ENCODE data around the gene EFCAB14.
"Not testable (repeated sequence)": the region's sequence is repeated elsewhere in the genome, so short reads cannot be mapped to it uniquely, and the experiment has no call there.

Gene EFCAB14

GRCh38 chr1:46721686-46722205, 2.8 kb upstream of the EFCAB14 start:
- DNase-seq = no peak

DNA sequence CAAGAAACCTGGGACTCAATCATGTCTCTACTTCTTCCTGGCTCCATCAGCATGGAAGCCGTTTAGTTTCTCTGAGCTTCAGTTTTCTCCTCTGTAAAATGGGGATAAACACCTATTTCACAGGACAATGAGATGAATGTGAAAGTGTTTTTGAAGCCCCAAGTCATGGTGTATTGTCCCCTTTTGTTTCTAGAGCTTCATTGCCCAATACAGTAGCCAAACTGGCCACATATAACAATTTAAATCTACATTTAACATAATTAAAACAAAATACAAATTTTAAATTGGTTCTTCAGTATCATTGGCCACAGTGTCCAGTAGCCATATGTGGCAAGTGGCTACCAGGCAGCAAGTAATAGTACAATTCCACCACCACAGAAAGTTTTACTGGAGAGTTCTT, 2.3 kb upstream of the EFCAB14 start:
- no peak for DNase-seq

DNA sequence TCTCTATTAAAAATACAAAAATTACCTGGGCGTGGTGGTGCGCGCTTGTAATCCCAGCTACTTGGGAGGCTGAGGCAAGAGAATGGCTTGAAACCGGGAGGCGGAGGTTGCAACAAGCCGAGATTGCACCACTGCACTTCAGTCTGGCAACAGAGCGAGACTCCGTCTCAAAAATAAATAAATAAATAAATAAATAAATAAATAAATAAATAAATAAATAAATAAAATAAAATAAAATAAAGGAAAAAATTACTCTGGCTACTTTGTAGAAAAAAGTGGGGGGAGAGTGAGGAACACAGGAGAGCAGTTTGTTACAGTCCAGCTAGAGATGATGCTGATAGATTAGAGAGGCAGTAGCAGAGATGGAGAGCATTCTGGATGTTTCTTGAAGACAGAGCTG, 1.4 kb upstream of the EFCAB14 start:
- DNase-seq = not testable (repeated sequence)

GRCh38 chr1:46719689-46720088, 775 bp upstream of the EFCAB14 start:
- no peak for DNase-seq

- DNase-seq = no peak
Measured at GRCh38 chr1:46718340-46718726, 581 bp downstream of the EFCAB14 start.

GRCh38 chr1:46717654-46718053, 1.3 kb downstream of the EFCAB14 start:
- DNase-seq = no peak

- no peak for DNase-seq
Measured at GRCh38 chr1:46714976-46715375, 3.9 kb downstream of the EFCAB14 start.

DNA sequence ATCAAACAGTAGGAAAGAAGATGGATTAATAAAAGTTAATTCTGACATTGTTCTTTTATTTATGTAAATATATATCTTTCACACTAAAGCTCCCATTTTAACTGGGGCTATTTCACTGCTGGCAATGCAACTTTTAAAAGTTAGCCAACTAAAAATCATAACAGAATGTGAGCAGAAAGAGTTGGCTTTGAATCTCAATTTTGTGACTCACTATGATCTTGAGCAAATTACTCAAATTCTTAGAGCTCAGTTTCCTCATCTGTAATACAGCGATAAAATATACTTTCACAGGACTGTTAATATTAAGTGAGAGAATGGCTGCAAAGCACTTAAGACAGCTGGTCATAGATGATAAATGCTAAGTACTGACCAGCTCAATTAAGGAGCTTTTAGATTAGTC, 10.8 kb downstream of the EFCAB14 start:
- DNase-seq = no peak

GRCh38 chr1:46705408-46705807, 13.5 kb downstream of the EFCAB14 start:
- no peak for DNase-seq

GRCh38 chr1:46703927-46704641, 14.8 kb downstream of the EFCAB14 start:
- DNase-seq = no peak

DNA sequence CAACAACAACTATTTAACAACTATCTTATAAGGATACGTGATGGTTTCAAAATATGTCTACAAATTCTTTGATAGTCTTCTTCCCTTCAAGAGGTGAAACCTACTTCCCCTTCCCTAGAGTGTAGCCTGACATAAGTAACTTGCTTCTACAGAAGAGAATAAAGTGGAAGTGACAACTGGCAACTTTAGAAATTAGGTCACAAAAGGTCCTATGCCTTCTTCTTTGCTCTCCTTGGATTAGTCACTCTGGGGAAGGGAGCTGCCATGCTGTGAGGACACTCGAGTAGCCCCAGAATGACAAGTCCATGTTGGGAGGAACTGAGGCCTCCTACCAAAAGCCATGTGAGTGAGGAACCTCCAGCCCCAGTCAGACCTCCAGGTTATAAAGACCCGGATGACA, 19.2 kb downstream of the EFCAB14 start:
- DNase-seq = no peak

GRCh38 chr1:46697053-46697452, 21.9 kb downstream of the EFCAB14 start:
- DNase-seq = peak; percentile 44

GRCh38 chr1:46694676-46695075, 24.2 kb downstream of the EFCAB14 start:
- DNase-seq = not testable (repeated sequence)

- no peak for DNase-seq
Measured at GRCh38 chr1:46692811-46693770, 25.8 kb downstream of the EFCAB14 start.

DNA sequence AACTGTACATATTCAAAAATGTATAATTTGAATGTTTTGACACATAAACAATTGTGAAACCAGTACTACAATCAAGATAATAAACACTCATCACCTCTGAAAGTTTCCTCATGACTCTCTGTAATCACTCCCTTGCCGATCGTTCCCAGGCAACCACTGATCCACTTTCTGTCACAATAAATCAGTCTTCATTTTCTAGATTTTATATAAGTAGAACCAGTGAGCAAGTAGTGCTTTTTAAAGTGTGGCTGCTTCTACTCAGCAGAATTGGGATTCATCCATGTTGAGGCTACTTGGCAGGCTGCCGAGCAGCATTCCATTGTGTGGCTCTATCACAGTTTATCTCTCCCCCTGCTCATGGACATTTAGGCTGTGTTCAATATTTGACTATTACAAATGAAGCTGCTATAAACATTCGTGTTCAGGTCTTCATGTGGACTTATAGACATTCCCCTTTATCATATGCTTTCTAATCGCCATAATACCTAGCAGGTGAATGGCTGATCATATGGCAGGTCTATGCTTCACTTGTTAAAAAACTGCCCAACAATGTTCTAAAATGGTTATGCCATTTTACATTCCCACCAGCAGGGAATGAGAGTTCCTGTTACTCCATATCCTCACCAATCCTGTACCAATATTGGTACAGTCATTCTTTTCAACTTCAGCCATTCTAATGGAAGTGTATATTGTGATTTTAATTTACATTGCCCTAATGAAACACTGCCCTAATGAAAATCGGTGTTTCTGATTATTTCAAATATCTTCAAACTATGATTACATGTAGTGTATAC, 26.7 kb downstream of the EFCAB14 start:
- peak; percentile 36 for DNase-seq

DNA sequence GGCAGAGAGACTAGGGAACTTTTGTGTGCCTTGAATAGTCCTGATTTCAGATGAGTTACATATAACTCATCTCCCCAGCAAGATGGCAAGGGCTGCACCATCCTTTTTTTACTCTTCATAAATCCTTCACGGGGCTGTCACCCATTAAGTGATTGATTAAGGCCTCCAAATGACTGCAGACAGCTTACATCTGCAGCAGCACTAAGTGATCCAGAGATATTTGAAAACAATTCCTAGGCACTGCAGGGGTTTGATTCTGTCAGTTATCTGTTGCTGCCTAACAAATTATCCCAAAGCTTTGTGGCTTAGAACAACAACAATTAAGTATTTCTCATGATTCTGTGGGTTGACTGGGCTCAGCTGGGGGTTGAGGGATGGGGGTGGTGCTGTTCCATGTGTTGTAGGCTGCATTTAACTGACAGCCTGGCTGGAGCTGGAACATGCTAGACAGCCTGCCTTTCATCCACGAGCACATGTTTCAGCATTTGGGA, 27.9 kb downstream of the EFCAB14 start:
- DNase-seq = peak; percentile 84

DNA sequence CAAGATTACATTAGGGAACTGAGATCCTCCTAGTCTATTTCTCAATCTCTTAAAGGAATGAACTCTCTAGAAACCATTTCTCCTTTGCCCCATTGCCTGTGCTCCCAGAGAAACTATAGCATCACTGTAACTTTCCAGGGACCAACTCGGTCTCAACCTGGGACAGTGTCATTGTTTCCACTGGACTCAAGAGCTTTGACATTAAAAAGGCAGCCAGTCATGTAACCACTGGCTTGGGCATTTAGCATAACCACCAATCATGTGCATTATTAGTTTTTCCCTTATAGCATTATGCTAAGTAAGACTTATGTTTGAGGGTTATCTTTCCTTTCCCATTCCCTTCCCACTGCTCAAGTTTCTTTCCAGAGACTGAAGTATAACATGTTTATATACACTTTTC, 29.0 kb downstream of the EFCAB14 start:
- no peak for DNase-seq

DNA sequence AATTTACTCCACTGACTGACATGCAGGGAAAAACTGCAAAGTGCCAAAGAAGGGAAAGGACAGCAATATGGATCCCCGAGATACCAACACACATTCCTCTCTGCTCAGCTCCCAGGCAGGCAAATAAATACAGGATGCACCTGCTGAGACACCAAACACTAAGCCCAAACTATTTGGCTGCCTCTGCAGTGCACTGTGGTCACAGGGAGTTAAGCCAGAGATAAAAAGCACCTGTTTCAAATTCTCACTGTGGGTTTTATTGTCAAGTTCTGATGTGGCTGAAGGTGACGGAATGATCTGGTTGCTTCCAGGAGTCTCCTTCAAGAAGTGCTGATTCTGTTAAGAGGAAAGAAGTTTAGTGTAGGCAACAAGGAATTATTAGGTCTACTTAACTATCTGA, 29.6 kb downstream of the EFCAB14 start:
- DNase-seq = no peak

- DNase-seq = no peak
Measured at GRCh38 chr1:46687921-46688509, 30.9 kb downstream of the EFCAB14 start.

GRCh38 chr1:46687093-46687659, 31.7 kb downstream of the EFCAB14 start:
- peak; percentile 72 for DNase-seq

DNA sequence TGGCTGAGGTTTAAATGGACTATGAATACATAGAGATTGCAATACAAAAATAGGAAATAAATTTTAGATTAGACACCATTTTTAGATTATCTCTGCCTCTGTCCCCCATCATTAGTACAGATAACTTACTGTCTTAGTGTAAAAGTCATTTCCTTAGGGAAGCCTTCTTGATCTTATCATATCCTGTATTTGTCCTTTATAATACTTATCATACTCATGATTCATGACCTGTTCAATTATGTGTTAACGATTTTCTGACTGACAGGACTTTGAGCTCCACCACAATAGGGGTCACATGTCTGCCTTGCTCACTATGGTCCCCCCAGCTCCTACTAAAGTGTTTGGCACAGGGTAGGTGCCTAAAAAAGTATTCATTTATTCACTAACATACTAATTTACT, 32.7 kb downstream of the EFCAB14 start:
- no peak for DNase-seq

DNA sequence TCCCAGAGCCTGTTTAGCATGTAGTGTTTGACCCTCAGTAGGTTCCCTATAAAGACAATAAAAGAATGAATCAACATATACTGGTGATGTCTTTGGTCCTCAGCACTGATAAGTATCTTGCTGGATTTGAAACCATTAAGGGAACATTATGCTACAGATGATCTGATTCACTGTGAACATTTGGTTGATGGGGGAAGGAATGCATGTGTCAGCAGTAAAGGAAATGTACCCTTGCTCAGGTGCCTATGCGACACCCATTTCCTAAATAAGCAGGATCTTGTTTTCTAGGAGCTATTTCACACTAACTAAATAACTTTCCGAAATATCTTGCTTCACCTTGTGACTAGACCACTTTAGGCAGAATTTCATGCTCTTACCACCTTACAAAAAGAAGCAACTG, 34.2 kb downstream of the EFCAB14 start:
- no peak for DNase-seq
